Hepatocyte (in vitro differentiated cells): ENCODE results near the gene HS2ST1. TPM values are rescaled to one million over a fixed set of nuclear protein-coding genes. Genes with fewer than 3 reads are reported as not detected.

Source experiments
- DNase-seq: peaks from one replicate; pipeline ENCODE4 v3.0.0-alpha.2; 2016; ENCODE audit warnings: low spot score
- H2AFZ ChIP-seq: fragments of 200-600 bp; sonication (generic); 2 replicates; pipeline ENCODE4 v1.6.0; 2016; ENCODE audit warnings: antibody characterized with exemption, mild to moderate bottlenecking
- H3K27ac ChIP-seq: fragments of 200-600 bp; sonication (generic); 2 replicates; pipeline ENCODE4 v1.5.1; 2016; ENCODE audit warnings: mild to moderate bottlenecking
- H3K27me3 ChIP-seq: fragments of 200-600 bp; sonication (generic); 2 replicates; pipeline ENCODE4 v1.6.1; 2016
- H3K36me3 ChIP-seq: fragments of 200-600 bp; sonication (generic); replicated peaks from 2 replicates; pipeline ENCODE4 v1.5.1; 2016; ENCODE audit warnings: low read depth; ENCODE audit not compliant: insufficient read depth
- H3K4me1 ChIP-seq: fragments of 200-600 bp; sonication (generic); 2 replicates; pipeline ENCODE4 v1.5.1; 2016; ENCODE audit warnings: mild to moderate bottlenecking, moderate library complexity; ENCODE audit not compliant: insufficient read depth
- H3K4me2 ChIP-seq: fragments of 200-600 bp; sonication (generic); 2 replicates; pipeline ENCODE4 v1.6.0; 2016
- H3K4me3 ChIP-seq: fragments of 200-600 bp; sonication (generic); 2 replicates; pipeline ENCODE4 v1.5.1; 2016; ENCODE audit warnings: mild to moderate bottlenecking
- H3K79me2 ChIP-seq: fragments of 200-600 bp; sonication (generic); 2 replicates; pipeline ENCODE4 v1.6.0; 2017; ENCODE audit warnings: mild to moderate bottlenecking
- H3K9me2 ChIP-seq: fragments of 200-600 bp; sonication (generic); replicated peaks from 2 replicates; pipeline ENCODE4 v1.6.0; 2017; ENCODE audit warnings: mild to moderate bottlenecking; ENCODE audit not compliant: insufficient read depth
- H3K9me3 ChIP-seq: fragments of 200-600 bp; sonication (generic); 2 replicates; pipeline ENCODE4 v1.5.1; 2016; ENCODE audit warnings: low read depth, mild to moderate bottlenecking
- H4K20me1 ChIP-seq: fragments of 200-600 bp; sonication (generic); 2 replicates; pipeline ENCODE4 v1.6.0; 2016; ENCODE audit warnings: mild to moderate bottlenecking; ENCODE audit not compliant: insufficient read depth, poor library complexity, severe bottlenecking
- EZH2 ChIP-seq: fragments of 200-600 bp; sonication (generic); IDR thresholded peaks from 2 replicates; pipeline ENCODE4 v1.6.1; 2016; ENCODE audit warnings: antibody characterized with exemption, mild to moderate bottlenecking, borderline replicate concordance
- EZH2phosphoT487 ChIP-seq: fragments of 200-600 bp; sonication (generic); IDR thresholded peaks from one replicate; pipeline ENCODE4 v1.6.1; 2018; ENCODE audit warnings: antibody characterized with exemption, mild to moderate bottlenecking, low read depth, moderate library complexity; ENCODE audit not compliant: unreplicated experiment, severe bottlenecking
- WGBS: methylation state at CpG from one replicate; pipeline ENCODE4 v1.1.6; 2016; ENCODE audit warnings: low lambda C conversion rate; ENCODE audit errors: missing lambda C conversion rate; 5-methylcytosine and 5-hydroxymethylcytosine counted together
- polyA plus RNA-seq: library from polyadenylated mRNA; unstranded; fragments of >200 nt; fragmentation: Nextera tagmentation; extraction: Ambion mirVana; gene quantifications from 2 replicates; pipeline ENCODE4 v1.2.1, GENCODE V29; 2016
- total RNA-seq: library from RNA; depleted of rRNA; stranded (reverse); fragments of >200 nt; gene quantifications from 2 replicates; pipeline ENCODE4 v1.2.3, GENCODE V29; 2014
- TF ChIP-seq, protein P1 (sequence below): fragments of 200-600 bp; sonication (generic); IDR thresholded peaks from 2 replicates; pipeline ENCODE4 v1.5.1; 2016; ENCODE audit warnings: antibody characterized with exemption, mild to moderate bottlenecking; ENCODE audit not compliant: poor library complexity

The HS2ST1 gene
- total and polyA plus RNA-seq, 2 experiments from 2014 or later, result 19.1 to 42.3 TPM

DNA sequence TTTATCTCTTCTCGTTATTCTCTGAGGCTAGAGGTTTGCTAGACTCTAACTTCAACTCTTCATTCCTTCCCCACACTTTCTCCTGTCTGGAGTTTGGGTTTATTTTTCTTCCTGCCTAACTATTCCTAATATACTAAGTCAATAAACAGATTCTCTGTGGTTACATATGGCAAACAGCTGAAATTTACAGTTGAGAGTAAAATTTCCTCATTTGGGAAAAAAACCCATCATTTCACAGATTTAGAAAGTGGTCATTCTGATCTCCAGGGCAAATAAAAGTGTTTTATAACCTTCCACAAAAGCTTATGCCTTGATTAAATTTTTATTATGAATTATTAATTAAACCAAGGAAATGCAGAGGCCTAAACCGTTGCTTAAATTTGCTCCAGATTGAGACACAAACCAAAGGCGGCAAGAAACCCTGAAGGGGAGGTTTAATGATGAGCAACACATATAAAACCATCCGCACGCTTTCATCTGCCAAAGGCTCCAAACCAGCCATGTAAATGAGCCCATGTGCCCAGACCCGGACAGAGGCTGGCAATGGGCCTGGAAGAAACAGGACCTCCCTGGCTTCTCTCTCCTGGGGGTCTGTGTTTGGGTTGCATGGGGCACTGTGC lies 212.6 kb downstream of the HS2ST1 start:
- no peak for DNase-seq
- no peaks in the 10 kb centered on the region for H3K36me3 ChIP-seq
- no peaks in the 10 kb centered on the region for H3K79me2 ChIP-seq
- H2AFZ ChIP-seq, result no peak overlapping the region
- 78% methylated on average over 6 of the region's 6 CpGs for WGBS
- H3K27me3 ChIP-seq, result no peaks in the 10 kb centered on the region
- H4K20me1 ChIP-seq, result no peaks in the 10 kb centered on the region
- H3K4me1 ChIP-seq, result peaks cover 5% of the 10 kb centered on the region
- no peak overlapping the region for H3K4me2 ChIP-seq
- TF ChIP-seq EZH2phosphoT487, result no peak
- no peak for TF ChIP-seq EZH2
- TF ChIP-seq, protein P1, sequence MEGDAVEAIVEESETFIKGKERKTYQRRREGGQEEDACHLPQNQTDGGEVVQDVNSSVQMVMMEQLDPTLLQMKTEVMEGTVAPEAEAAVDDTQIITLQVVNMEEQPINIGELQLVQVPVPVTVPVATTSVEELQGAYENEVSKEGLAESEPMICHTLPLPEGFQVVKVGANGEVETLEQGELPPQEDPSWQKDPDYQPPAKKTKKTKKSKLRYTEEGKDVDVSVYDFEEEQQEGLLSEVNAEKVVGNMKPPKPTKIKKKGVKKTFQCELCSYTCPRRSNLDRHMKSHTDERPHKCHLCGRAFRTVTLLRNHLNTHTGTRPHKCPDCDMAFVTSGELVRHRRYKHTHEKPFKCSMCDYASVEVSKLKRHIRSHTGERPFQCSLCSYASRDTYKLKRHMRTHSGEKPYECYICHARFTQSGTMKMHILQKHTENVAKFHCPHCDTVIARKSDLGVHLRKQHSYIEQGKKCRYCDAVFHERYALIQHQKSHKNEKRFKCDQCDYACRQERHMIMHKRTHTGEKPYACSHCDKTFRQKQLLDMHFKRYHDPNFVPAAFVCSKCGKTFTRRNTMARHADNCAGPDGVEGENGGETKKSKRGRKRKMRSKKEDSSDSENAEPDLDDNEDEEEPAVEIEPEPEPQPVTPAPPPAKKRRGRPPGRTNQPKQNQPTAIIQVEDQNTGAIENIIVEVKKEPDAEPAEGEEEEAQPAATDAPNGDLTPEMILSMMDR, result no peak
- H3K27ac ChIP-seq, result no peak overlapping the region
- no peaks in the 10 kb centered on the region for H3K9me3 ChIP-seq
- no peaks in the 10 kb centered on the region for H3K9me2 ChIP-seq
- H3K4me3 ChIP-seq, result no peak overlapping the region

DNA sequence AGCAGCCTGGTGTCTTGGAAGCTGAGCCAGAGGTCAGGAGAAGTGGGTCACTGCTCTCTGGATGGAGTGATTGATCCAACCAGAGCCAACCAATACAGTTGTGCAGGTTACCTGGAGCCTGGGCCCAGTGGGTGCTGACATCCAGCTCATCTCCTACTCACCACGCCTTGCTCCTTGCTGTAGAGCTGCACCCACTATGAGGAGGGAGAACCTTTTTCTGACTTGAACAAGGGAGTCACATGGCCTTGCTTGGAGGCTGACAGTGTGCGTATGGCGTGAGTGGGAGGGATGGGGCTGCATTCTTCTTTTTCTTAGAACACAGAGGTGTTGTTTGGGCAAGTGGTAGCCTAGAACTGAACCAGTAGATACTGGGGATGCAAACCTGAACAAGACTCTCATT lies 213.1 kb downstream of the HS2ST1 start:
- 97% methylated on average over 3 of the region's 3 CpGs for WGBS

DNA sequence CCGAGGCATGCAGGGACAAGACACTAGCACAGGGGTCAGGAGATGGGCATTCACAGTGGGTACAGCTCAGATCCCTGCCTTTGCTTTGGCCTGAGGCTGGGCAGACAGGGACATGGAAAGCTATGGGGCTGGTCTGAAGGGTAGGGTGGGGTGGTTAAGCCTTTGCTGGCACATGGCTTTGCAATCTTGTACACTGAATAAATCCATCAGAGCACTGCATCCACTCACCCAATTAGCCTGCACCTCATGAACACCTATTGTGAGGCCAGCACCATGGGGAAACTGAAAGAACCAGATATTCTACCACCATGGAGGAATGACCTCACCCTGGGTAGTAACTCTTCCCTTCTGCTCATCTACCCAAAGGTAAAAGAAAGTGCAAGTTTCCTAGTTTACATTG lies 214.6 kb downstream of the HS2ST1 start:
- H3K79me2 ChIP-seq, result no peaks in the 10 kb centered on the region
- H3K4me1 ChIP-seq, result no peaks in the 10 kb centered on the region
- H3K9me3 ChIP-seq, result no peaks in the 10 kb centered on the region
- 90% methylated on average over 1 of the region's 1 CpG for WGBS
- H3K4me3 ChIP-seq, result no peak overlapping the region
- no peaks in the 10 kb centered on the region for H3K27me3 ChIP-seq
- no peaks in the 10 kb centered on the region for H4K20me1 ChIP-seq
- H3K9me2 ChIP-seq, result no peaks in the 10 kb centered on the region
- H3K36me3 ChIP-seq, result no peaks in the 10 kb centered on the region
- no peak for TF ChIP-seq EZH2
- TF ChIP-seq, protein P1, result no peak
- no peak for TF ChIP-seq EZH2phosphoT487
- H3K27ac ChIP-seq, result no peak overlapping the region
- H3K4me2 ChIP-seq, result no peak overlapping the region
- no peak overlapping the region for H2AFZ ChIP-seq
- no peak for DNase-seq

More for the DNA sequence above, 213.1 kb downstream of the HS2ST1 start:
- DNase-seq, result no peak
- Histone ChIP-seq H2AFZ (no peak overlapping the region), H3K4me2 (no peak overlapping the region), H3K4me3 (no peak overlapping the region), H4K20me1 (no peaks in the 10 kb centered on the region), H3K9me2 (no peaks in the 10 kb centered on the region), H3K27ac (no peak overlapping the region), H3K79me2 (no peaks in the 10 kb centered on the region), H3K9me3 (no peaks in the 10 kb centered on the region), H3K4me1 (no peaks in the 10 kb centered on the region), H3K27me3 (no peaks in the 10 kb centered on the region), H3K36me3 (no peaks in the 10 kb centered on the region)
- no peak for TF ChIP-seq EZH2phosphoT487
- TF ChIP-seq, protein P1, result no peak
- no peak for TF ChIP-seq EZH2
